Heart left ventricle (tissue), 16 donors: Measurements from ENCODE around the gene ALPI. TPM values are rescaled to one million over a fixed set of nuclear protein-coding genes. Genes with fewer than 3 reads are reported as not detected.

Experiments
- ATAC-seq, 4 donors: fragments of 200-7000 bp; cut with Tn5 transposase; one replicate each; pipeline ENCODE4 v1.9.1; 2020 to 2022; ENCODE audit warnings: moderate library complexity in 4 of 4, mild to moderate bottlenecking in 3 of 4, moderate number of reproducible peaks in 1 of 4
- DNase-seq, 5 donors: peaks; one replicate each; pipeline ENCODE4 v3.0.0-alpha.2; 2020
- H3K27ac ChIP-seq, 12 donors: fragments of 200-600 bp; sonication (generic) in 4 of 12; one replicate each; pipeline versions ENCODE4 v1.5.0 to v1.8.0; 2016 to 2022; ENCODE audit warnings: mild to moderate bottlenecking in 2 of 12
- H3K27me3 ChIP-seq, 9 donors: fragments of 200-600 bp; sonication (generic) in 2 of 9; one replicate each; pipeline versions ENCODE4 v1.5.1 to v1.8.0; 2016 to 2022; ENCODE audit warnings: mild to moderate bottlenecking in 3 of 9
- H3K36me3 ChIP-seq, 9 donors: fragments of 200-600 bp; sonication (generic) in 2 of 9; one replicate each; pipeline versions ENCODE4 v1.5.0 to v1.8.0; 2018 to 2022; ENCODE audit warnings: mild to moderate bottlenecking in 2 of 9
- H3K4me1 ChIP-seq, 12 donors: fragments of 200-600 bp; sonication (generic) in 4 of 12; one replicate each; pipeline versions ENCODE4 v1.5.0 to v1.8.0; 2016 to 2022; ENCODE audit warnings: mild to moderate bottlenecking in 3 of 12
- H3K4me3 ChIP-seq, 12 donors: fragments of 200-600 bp; sonication (generic) in 4 of 12; one replicate each; pipeline versions ENCODE4 v1.5.0 to v1.8.0; 2017 to 2022; ENCODE audit warnings: mild to moderate bottlenecking in 9 of 12, moderate library complexity in 4 of 12
- H3K9me3 ChIP-seq, 12 donors: fragments of 200-600 bp; sonication (generic) in 4 of 12; one replicate each; pipeline versions ENCODE4 v1.5.0 to v1.8.0; 2016 to 2022; ENCODE audit warnings: mild to moderate bottlenecking in 1 of 12
- CTCF ChIP-seq, 12 donors: fragments of 200-600 bp; sonication (generic) in 4 of 12; IDR thresholded peaks; one replicate each; pipeline versions ENCODE4 v1.5.0 to v1.8.0; 2018 to 2022; ENCODE audit warnings: antibody characterized with exemption in 12 of 12, mild to moderate bottlenecking in 5 of 12
- POLR2A ChIP-seq, 2 donors: fragments of 450-650 bp; IDR thresholded peaks; one replicate each; pipeline ENCODE4 v1.6.1; 2017; ENCODE audit warnings: antibody characterized with exemption in 2 of 2, mild to moderate bottlenecking in 2 of 2, moderate library complexity in 2 of 2
- WGBS, 4 donors: extraction: QIAGEN DNeasy Blood & Tissue Kit in 2 of 4; methylation state at CpG; one replicate each; pipeline versions ENCODE4 v1.1.5 to v1.1.7; 2013 to 2018; 5-methylcytosine and 5-hydroxymethylcytosine counted together
- intact Hi-C, 10 donors: fragments of 100-400 bp; cut with DNase I; formaldehyde crosslinking; loops; one replicate each; pipeline versions ENCODE4 v1.11.1 to v1.14.2; 2022
- polyA plus RNA-seq, 2 donors: library from polyadenylated mRNA; stranded (reverse); fragments of 200-250 nt; gene quantifications; one replicate each; pipeline ENCODE4 v1.2.3, GENCODE V29; 2013
- total RNA-seq, 9 donors: library from RNA; depleted of rRNA in 2 of 9; stranded (reverse); fragments of >200 nt in 2 of 9; fragmentation: NEBNext Ultra II Directional in 3 of 9; extraction: Animal tissue kit (Norgen Biotek cat#: 25700) in 3 of 9; gene quantifications; one replicate each; pipeline versions ENCODE4 v1.1.0 to v1.2.4, GENCODE V29; 2016 to 2023
- donor health status: ischemic (EF 13 %, LVEDD 7.1; RV severe dilation, severe dysfunction).
- donor health status: healthy with polysubstance abuse.
- donor health status: DM: no; HTN: yes; CAD: no.
- donor health status: DM: no; HTN: no; CAD: no.
- donor health status: ischemic (EF 25% LVEDD 6.9; RV normal size, moderate dysfunction).
- donor health status: ischemic (EF 25% LVEDD 5.7; RV mildly dilated, moderate dysfunction).
- donor health status: healthy.
- donor health status: DM: yes; HTN: yes; CAD: no.
- donor health status: ischemic (EF 35%, LVEDD 5.7; RV mildly dilated, moderate dysfunction).
- donor health status: nonischemic (EF 11% LVEDD 7.7; RV severe dilation, severe dysfunction).
- donor health status: DM: yes; HTN: yes; CAD: no.
- donor health status: PGD.
- donor health status: ischemic (EF 29% LVEDD 5.4; RV normal size, mild dysfunction).
- donor health status: nonischemic (EF 23%, LVEDD 6.1; RV moderate dilation, normal function).

Gene ALPI
- total and polyA plus RNA-seq, 11 donors: not detected

DNA sequence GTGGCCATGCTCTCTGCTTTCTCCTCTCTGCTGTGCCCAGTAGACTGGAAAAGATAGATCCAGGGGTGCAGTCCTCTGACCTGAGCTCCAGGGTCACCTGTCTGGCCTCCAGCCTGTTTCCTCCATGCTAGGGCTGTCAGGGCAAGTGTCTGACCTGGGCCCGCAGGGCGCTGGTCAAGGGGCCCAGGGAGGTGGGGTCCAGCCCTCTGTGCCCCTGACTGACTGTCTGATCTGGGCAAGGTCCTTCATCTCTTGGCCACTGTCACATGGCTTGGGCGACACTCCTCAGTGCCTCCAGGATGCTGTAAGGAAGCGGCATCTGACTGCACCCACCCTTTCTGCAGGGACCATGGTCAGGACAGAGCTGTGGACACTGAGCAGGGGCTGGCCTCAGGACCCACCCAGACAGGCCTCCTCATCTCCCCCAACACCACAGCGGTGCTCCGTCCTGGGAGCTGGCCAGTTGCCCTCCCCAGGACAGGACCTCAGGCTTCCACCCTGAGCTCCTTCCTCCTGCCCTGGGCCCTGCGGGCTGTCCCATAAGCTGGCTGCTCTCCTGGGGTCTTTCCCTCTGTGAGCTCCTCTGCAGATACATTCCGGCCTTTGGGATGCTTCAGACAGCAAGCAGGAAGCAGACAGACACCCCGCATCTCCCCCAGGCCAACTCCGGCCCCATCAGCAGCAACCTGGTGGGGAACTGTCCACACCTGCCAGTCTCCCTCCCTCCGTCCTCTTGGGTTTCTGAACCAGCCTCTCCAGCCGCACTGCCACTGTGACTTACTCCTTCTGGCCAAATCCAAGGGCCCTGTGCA lies 21.2 kb upstream of the ALPI start:
- ATAC-seq (no peak), DNase-seq (peak in 1 of 5 donors; percentile 41)
- no peak overlapping the region for H3K4me3 ChIP-seq
- H3K9me3 ChIP-seq: no peaks in the 10 kb centered on the region
- intact Hi-C loops: loop anchor here in 6 of 10 donors (5.0 to 10.0 kb wide), 5 partner anchors 90 to 532 kb away; no protein-coding TSS in a partner anchor
- H3K27me3 ChIP-seq: peaks cover 0 to 6% (median 0%) of the 10 kb centered on the region in 9 donors
- TF ChIP-seq POLR2A (IDR thresholded peaks at IDR 0.05): no peak
- no peak for TF ChIP-seq CTCF (IDR thresholded peaks at IDR 0.05)
- no peak overlapping the region for H3K27ac ChIP-seq
- H3K36me3 ChIP-seq: no peaks in the 10 kb centered on the region
- WGBS, 4 donors: 88 to 92% (median 91%) methylated on average over 6 to 12 of the region's 12 CpGs
- H3K4me1 ChIP-seq: no peaks in the 10 kb centered on the region

DNA sequence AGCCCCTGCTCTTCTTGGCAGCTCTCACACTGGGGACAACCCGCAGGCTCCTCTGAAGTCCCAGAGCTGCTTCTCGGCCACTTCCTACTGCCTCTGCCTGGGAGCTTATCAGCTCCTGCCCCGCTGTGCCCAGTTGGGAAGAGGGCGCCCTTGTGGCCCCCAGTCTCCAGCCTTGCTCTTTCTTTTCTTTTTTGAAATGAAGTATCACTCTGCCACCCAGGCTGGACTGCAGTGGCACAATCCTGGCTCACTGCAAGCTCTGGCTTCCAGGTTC lies 20.6 kb upstream of the ALPI start:
- intact Hi-C loops: loop anchor here in 6 of 10 donors (5.0 to 10.0 kb wide), 5 partner anchors 91 to 533 kb away; no protein-coding TSS in a partner anchor
- Histone ChIP-seq H3K36me3 (no peaks in the 10 kb centered on the region), H3K27me3 (peaks cover 0 to 6% (median 0%) of the 10 kb centered on the region in 9 donors), H3K9me3 (no peaks in the 10 kb centered on the region), H3K4me1 (peaks cover 0 to under 1% (median 0%) of the 10 kb centered on the region in 12 donors), H3K27ac (no peak overlapping the region), H3K4me3 (no peak overlapping the region)
- no peak for TF ChIP-seq CTCF (IDR thresholded peaks at IDR 0.05)
- TF ChIP-seq POLR2A (IDR thresholded peaks at IDR 0.05): no peak
- DNase-seq (no peak), ATAC-seq (no peak)
- WGBS, 4 donors: 79 to 89% (median 81%) methylated on average over 4 of the region's 4 CpGs

DNA sequence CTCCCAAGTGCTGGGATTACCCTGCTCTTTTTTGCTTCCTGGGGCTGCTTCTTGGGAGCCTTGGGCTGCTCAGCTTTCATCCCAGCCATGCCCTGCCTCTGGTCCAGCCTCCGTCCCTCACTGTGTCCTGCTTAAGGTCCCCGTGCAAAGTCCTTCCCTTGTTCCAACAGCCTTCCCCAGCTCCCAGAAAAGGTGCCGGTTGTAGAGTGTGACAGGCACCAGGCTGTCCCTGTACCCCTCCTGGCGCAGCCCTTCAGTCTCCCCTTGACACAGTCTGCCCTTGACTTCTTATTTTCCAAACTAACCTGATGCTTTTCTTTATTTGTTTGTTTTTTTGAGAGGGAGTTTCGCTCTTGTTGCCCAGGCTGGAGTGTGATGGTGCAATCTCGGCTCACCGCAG lies 20.1 kb upstream of the ALPI start:
- peaks cover 0 to 4% (median 0%) of the 10 kb centered on the region in 12 donors for H3K4me1 ChIP-seq
- H3K27me3 ChIP-seq: peaks cover 0 to 6% (median 0%) of the 10 kb centered on the region in 9 donors
- ATAC-seq (no peak), DNase-seq (no peak)
- WGBS, 4 donors: 87 to 91% (median 89%) methylated on average over 7 of the region's 7 CpGs
- H3K9me3 ChIP-seq: no peaks in the 10 kb centered on the region
- H3K27ac ChIP-seq: no peak overlapping the region
- no peak overlapping the region for H3K4me3 ChIP-seq
- intact Hi-C loops: loop anchor here in 7 of 10 donors (2.0 to 10.0 kb wide), 6 partner anchors 91 to 534 kb away; no protein-coding TSS in a partner anchor
- TF ChIP-seq CTCF (IDR thresholded peaks at IDR 0.05) (no peak), POLR2A (IDR thresholded peaks at IDR 0.05) (no peak)
- H3K36me3 ChIP-seq: no peaks in the 10 kb centered on the region

GRCh38 chr2:232436381-232437194 lies 19.4 kb upstream of the ALPI start:
- intact Hi-C loops: loop anchor here in 7 of 10 donors (2.0 to 10.0 kb wide), 6 partner anchors 92 to 534 kb away; no protein-coding TSS in a partner anchor
- 85 to 93% (median 86%) methylated on average over 12 to 15 of the region's 15 CpGs for WGBS, 4 donors
- H3K4me3 ChIP-seq: no peak overlapping the region
- H3K4me1 ChIP-seq: peaks cover 0 to 4% (median 0%) of the 10 kb centered on the region in 12 donors
- no peaks in the 10 kb centered on the region for H3K36me3 ChIP-seq
- no peak overlapping the region for H3K27ac ChIP-seq
- ATAC-seq (no peak), DNase-seq (peak in 2 of 5 donors; percentile 8 to 40)
- TF ChIP-seq CTCF (IDR thresholded peaks at IDR 0.05) (no peak), POLR2A (IDR thresholded peaks at IDR 0.05) (no peak)
- H3K27me3 ChIP-seq: peaks cover 0 to 6% (median 0%) of the 10 kb centered on the region in 9 donors
- H3K9me3 ChIP-seq: no peaks in the 10 kb centered on the region
